GM18867 (cell line): Measurements from ENCODE around the gene ELF5.

ENCODE experiments used
- ATAC-seq: cut with Tn5 transposase; IDR thresholded peaks from one replicate; pipeline ENCODE4 v1.9.1; 2021; ENCODE audit warnings: mild to moderate bottlenecking, moderate library complexity; ENCODE audit not compliant: unreplicated experiment

Gene ELF5

GRCh38 chr11:34493926-34494595, 19.5 kb downstream of the ELF5 start:
- no peak for ATAC-seq

GRCh38 chr11:34493468-34493867, 20.1 kb downstream of the ELF5 start:
- ATAC-seq = no peak

GRCh38 chr11:34492806-34493414, 20.7 kb downstream of the ELF5 start:
- no peak for ATAC-seq

- ATAC-seq = no peak
These were observed 23.3 kb downstream of the ELF5 start for GRCh38 chr11:34490304-34490703.

- ATAC-seq = no peak
These were observed 24.6 kb downstream of the ELF5 start for GRCh38 chr11:34488855-34489557.

GRCh38 chr11:34487430-34487829, 26.2 kb downstream of the ELF5 start:
- ATAC-seq = peak; percentile 63

GRCh38 chr11:34483106-34483874, 30.3 kb downstream of the ELF5 start:
- no peak for ATAC-seq

- no peak for ATAC-seq
These were observed 32.3 kb downstream of the ELF5 start for GRCh38 chr11:34481307-34481706.

GRCh38 chr11:34480314-34480713, 33.3 kb downstream of the ELF5 start:
- no peak for ATAC-seq

GRCh38 chr11:34478845-34479663, 34.5 kb downstream of the ELF5 start:
- ATAC-seq = no peak

GRCh38 chr11:34476849-34477248, 36.7 kb downstream of the ELF5 start:
- ATAC-seq = no peak

- no peak for ATAC-seq
These were observed 37.9 kb downstream of the ELF5 start for GRCh38 chr11:34475656-34476055.

GRCh38 chr11:34473603-34474169, 39.9 kb downstream of the ELF5 start:
- ATAC-seq = no peak

- ATAC-seq = no peak
These were observed 45.3 kb downstream of the ELF5 start for GRCh38 chr11:34468209-34468841.

- no peak for ATAC-seq
These were observed 46.6 kb downstream of the ELF5 start for GRCh38 chr11:34466802-34467488.

- no peak for ATAC-seq
These were observed 49.0 kb downstream of the ELF5 start for GRCh38 chr11:34464591-34465051.

- no peak for ATAC-seq
These were observed 52.4 kb downstream of the ELF5 start for GRCh38 chr11:34461215-34461614.

- no peak for ATAC-seq
These were observed 53.3 kb downstream of the ELF5 start for GRCh38 chr11:34460278-34460677.

- ATAC-seq = no peak
These were observed 54.0 kb downstream of the ELF5 start for GRCh38 chr11:34459507-34460162.
